ENCODE results near the gene BLCAP. TPM values are rescaled to one million over a fixed set of nuclear protein-coding genes. Genes with fewer than 3 reads are reported as not detected.
"Not testable (repeated sequence)": the region's sequence is repeated elsewhere in the genome, so short reads cannot be mapped to it uniquely, and the experiment has no call there.

BLCAP gene
- total RNA-seq (282 TPM), polyA plus RNA-seq (ENCODE audit: insufficient read depth in 1 of 8, insufficient read length in 8 of 8, low replicate concordance in 1 of 8) (100 to 1,000 TPM; 324 to 549 (median 483) TPM)
- long read RNA-seq, donor 1, full-length matches to known transcripts = 102 of 107 reads
- long read RNA-seq, donor 1, partial matches to known transcripts = 5 of 107 reads
- long read RNA-seq, donor 1, other reads (novel, unspliced or antisense) = 0 of 107 reads
- long read RNA-seq, donor 2, full-length matches to known transcripts = 20 of 20 reads
- long read RNA-seq, donor 2, partial matches to known transcripts = 0 of 20 reads
- long read RNA-seq, donor 2, other reads (novel, unspliced or antisense) = 0 of 20 reads
- long read RNA-seq, donor 3, full-length matches to known transcripts = 405 of 1,736 reads
- long read RNA-seq, donor 3, partial matches to known transcripts = 461 of 1,736 reads
- long read RNA-seq, donor 3, other reads (novel, unspliced or antisense) = 870 of 1,736 reads
- long read RNA-seq, donor 4, full-length matches to known transcripts = 156 of 440 reads
- long read RNA-seq, donor 4, partial matches to known transcripts = 204 of 440 reads
- long read RNA-seq, donor 4, other reads (novel, unspliced or antisense) = 80 of 440 reads
- long read RNA-seq, donor 5, full-length matches to known transcripts = 330 of 356 reads
- long read RNA-seq, donor 5, partial matches to known transcripts = 0 of 356 reads
- long read RNA-seq, donor 5, other reads (novel, unspliced or antisense) = 26 of 356 reads
- long read RNA-seq, donor 6, full-length matches to known transcripts = 372 of 1,206 reads
- long read RNA-seq, donor 6, partial matches to known transcripts = 335 of 1,206 reads
- long read RNA-seq, donor 6, other reads (novel, unspliced or antisense) = 499 of 1,206 reads
- long read RNA-seq, donor 7, full-length matches to known transcripts = 193 of 200 reads
- long read RNA-seq, donor 7, partial matches to known transcripts = 0 of 200 reads
- long read RNA-seq, donor 7, other reads (novel, unspliced or antisense) = 7 of 200 reads
- long read RNA-seq, donor 8, full-length matches to known transcripts = 118 of 138 reads
- long read RNA-seq, donor 8, partial matches to known transcripts = 14 of 138 reads
- long read RNA-seq, donor 8, other reads (novel, unspliced or antisense) = 6 of 138 reads
- long read RNA-seq, donor 9, full-length matches to known transcripts = 187 of 802 reads
- long read RNA-seq, donor 9, partial matches to known transcripts = 186 of 802 reads
- long read RNA-seq, donor 9, other reads (novel, unspliced or antisense) = 429 of 802 reads
- long read RNA-seq, donor 10, full-length matches to known transcripts = 206 of 694 reads
- long read RNA-seq, donor 10, partial matches to known transcripts = 39 of 694 reads
- long read RNA-seq, donor 10, other reads (novel, unspliced or antisense) = 449 of 694 reads
- long read RNA-seq, donor 11, full-length matches to known transcripts = 189 of 721 reads
- long read RNA-seq, donor 11, partial matches to known transcripts = 370 of 721 reads
- long read RNA-seq, donor 11, other reads (novel, unspliced or antisense) = 162 of 721 reads

- Histone ChIP-seq H3K27me3 (ENCODE audit: control insufficient read depth, insufficient read depth, low read length) (no peaks in the 10 kb centered on the region), H3K4me1 (ENCODE audit: control insufficient read depth, insufficient read depth, low read length) (peaks cover 33% of the 10 kb centered on the region), H3K36me3 (ENCODE audit: control insufficient read depth, insufficient read depth, low read length) (peaks cover 11% of the 10 kb centered on the region), H3K27ac (ENCODE audit: low read length) (peak within 1 kb of the TSS; percentile 96), H3K4me3 (ENCODE audit: low read length) (peak within 1 kb of the TSS; percentile 100), H3K9me3 (replicated peaks; ENCODE audit: control insufficient read depth, low read depth, low read length) (no peaks in the 10 kb centered on the region)
- DNase-seq = peak; percentile 93
- WGBS (ENCODE audit: insufficient coverage) = under 1% methylated on average over 58 of the region's 62 CpGs
Measured at GRCh38 chr20:37527638-37528445, at the start of gene BLCAP. Gene BLCAP, minus strand, starts transcription at chr20:37527876. Its CDS starts 8,702 bp downstream, at chr20:37519174.

GRCh38 chr20:37577436-37577835 lies 49.8 kb upstream of the BLCAP start:
- H3K36me3 ChIP-seq (ENCODE audit: control insufficient read depth, insufficient read depth, low read length); H3K27me3 ChIP-seq (ENCODE audit: control insufficient read depth, insufficient read depth, low read length); H3K27ac ChIP-seq (ENCODE audit: low read length); H3K4me1 ChIP-seq (ENCODE audit: control insufficient read depth, insufficient read depth, low read length); DNase-seq; H3K4me3 ChIP-seq (ENCODE audit: low read length); H3K9me3 ChIP-seq (replicated peaks; ENCODE audit: control insufficient read depth, low read depth, low read length): not testable (repeated sequence)
- 80% methylated on average over 2 of the region's 4 CpGs for WGBS (ENCODE audit: insufficient coverage)

- no peak for DNase-seq
- 50% methylated on average over 1 of the region's 1 CpG for WGBS (ENCODE audit: insufficient coverage)
- no peaks in the 10 kb centered on the region for H3K9me3 ChIP-seq (replicated peaks; ENCODE audit: control insufficient read depth, low read depth, low read length)
Measured at GRCh38 chr20:37576911-37577310, 49.2 kb upstream of the BLCAP start.

GRCh38 chr20:37575884-37576283 lies 48.2 kb upstream of the BLCAP start:
- Histone ChIP-seq H3K36me3 (ENCODE audit: control insufficient read depth, insufficient read depth, low read length) (no peaks in the 10 kb centered on the region), H3K27me3 (ENCODE audit: control insufficient read depth, insufficient read depth, low read length) (peaks cover 9% of the 10 kb centered on the region), H3K4me1 (ENCODE audit: control insufficient read depth, insufficient read depth, low read length) (no peaks in the 10 kb centered on the region), H3K27ac (ENCODE audit: low read length) (no peak overlapping the region), H3K9me3 (replicated peaks; ENCODE audit: control insufficient read depth, low read depth, low read length) (no peaks in the 10 kb centered on the region), H3K4me3 (ENCODE audit: low read length) (no peak overlapping the region)
- no peak for DNase-seq
- WGBS (ENCODE audit: insufficient coverage) = 40% methylated on average over 1 of the region's 1 CpG

More at GRCh38 chr20:37576911-37577310, 49.2 kb upstream of the BLCAP start:
- peaks cover 5% of the 10 kb centered on the region for H3K27me3 ChIP-seq (ENCODE audit: control insufficient read depth, insufficient read depth, low read length)
- H3K27ac ChIP-seq (ENCODE audit: low read length) = no peak overlapping the region
- H3K36me3 ChIP-seq (ENCODE audit: control insufficient read depth, insufficient read depth, low read length) = no peaks in the 10 kb centered on the region
- H3K4me1 ChIP-seq (ENCODE audit: control insufficient read depth, insufficient read depth, low read length) = no peaks in the 10 kb centered on the region
- no peak overlapping the region for H3K4me3 ChIP-seq (ENCODE audit: low read length)

GRCh38 chr20:37574199-37574890 lies 46.7 kb upstream of the BLCAP start:
- H3K27me3 ChIP-seq (ENCODE audit: control insufficient read depth, insufficient read depth, low read length) = peaks cover 7% of the 10 kb centered on the region
- H3K4me1 ChIP-seq (ENCODE audit: control insufficient read depth, insufficient read depth, low read length) = no peaks in the 10 kb centered on the region
- no CpG with 5 or more reads among the region's 5 CpGs for WGBS (ENCODE audit: insufficient coverage)

GRCh38 chr20:37573626-37574198 lies 46.0 kb upstream of the BLCAP start:
- WGBS (ENCODE audit: insufficient coverage) = 67% methylated on average over 8 of the region's 9 CpGs
- H3K9me3 ChIP-seq (replicated peaks; ENCODE audit: control insufficient read depth, low read depth, low read length) = no peaks in the 10 kb centered on the region
- H3K4me3 ChIP-seq (ENCODE audit: low read length) = no peak overlapping the region
- DNase-seq = no peak
- H3K27ac ChIP-seq (ENCODE audit: low read length) = no peak overlapping the region
- no peaks in the 10 kb centered on the region for H3K4me1 ChIP-seq (ENCODE audit: control insufficient read depth, insufficient read depth, low read length)
- peaks cover 7% of the 10 kb centered on the region for H3K27me3 ChIP-seq (ENCODE audit: control insufficient read depth, insufficient read depth, low read length)
- H3K36me3 ChIP-seq (ENCODE audit: control insufficient read depth, insufficient read depth, low read length) = no peaks in the 10 kb centered on the region

More at GRCh38 chr20:37574199-37574890, 46.7 kb upstream of the BLCAP start:
- H3K36me3 ChIP-seq (ENCODE audit: control insufficient read depth, insufficient read depth, low read length) = no peaks in the 10 kb centered on the region
- no peak overlapping the region for H3K4me3 ChIP-seq (ENCODE audit: low read length)
- H3K9me3 ChIP-seq (replicated peaks; ENCODE audit: control insufficient read depth, low read depth, low read length) = no peaks in the 10 kb centered on the region
- DNase-seq = no peak
- H3K27ac ChIP-seq (ENCODE audit: low read length) = no peak overlapping the region

GRCh38 chr20:37571033-37571432 lies 43.4 kb upstream of the BLCAP start:
- no peaks in the 10 kb centered on the region for H3K9me3 ChIP-seq (replicated peaks; ENCODE audit: control insufficient read depth, low read depth, low read length)
- H3K36me3 ChIP-seq (ENCODE audit: control insufficient read depth, insufficient read depth, low read length) = no peaks in the 10 kb centered on the region
- H3K27ac ChIP-seq (ENCODE audit: low read length) = no peak overlapping the region
- H3K27me3 ChIP-seq (ENCODE audit: control insufficient read depth, insufficient read depth, low read length) = peaks cover 13% of the 10 kb centered on the region
- DNase-seq = no peak
- 65% methylated on average over 2 of the region's 6 CpGs for WGBS (ENCODE audit: insufficient coverage)
- H3K4me1 ChIP-seq (ENCODE audit: control insufficient read depth, insufficient read depth, low read length) = peaks cover 24% of the 10 kb centered on the region
- no peak overlapping the region for H3K4me3 ChIP-seq (ENCODE audit: low read length)

GRCh38 chr20:37570419-37570818 lies 42.7 kb upstream of the BLCAP start:
- Histone ChIP-seq H3K4me1 (ENCODE audit: control insufficient read depth, insufficient read depth, low read length) (peaks cover 30% of the 10 kb centered on the region), H3K36me3 (ENCODE audit: control insufficient read depth, insufficient read depth, low read length) (no peaks in the 10 kb centered on the region), H3K27me3 (ENCODE audit: control insufficient read depth, insufficient read depth, low read length) (peaks cover 13% of the 10 kb centered on the region), H3K27ac (ENCODE audit: low read length) (no peak overlapping the region), H3K9me3 (replicated peaks; ENCODE audit: control insufficient read depth, low read depth, low read length) (no peaks in the 10 kb centered on the region), H3K4me3 (ENCODE audit: low read length) (no peak overlapping the region)
- WGBS (ENCODE audit: insufficient coverage) = no CpG with 5 or more reads among the region's 1 CpG
- no peak for DNase-seq

Data from muscle of leg (tissue), 16 donors.